IMR-90 (cell line): Measurements from ENCODE around the gene EIF4A3. TPM values are rescaled to one million over a fixed set of nuclear protein-coding genes. Genes with fewer than 3 reads are reported as not detected.

Source experiments
- ATAC-seq: fragments of 200-7000 bp; cut with Tn5 transposase; 2 replicates; pipeline ENCODE4 v1.9.1; 2020; ENCODE audit warnings: low read depth, mild to moderate bottlenecking, moderate library complexity
- BruUV-seq: library from RNA; stranded (reverse); fragments of 400-500 nt; replicated peaks from 2 replicates; lab custom pipeline; 2021; lab: Mats Ljungman, UMichigan
- CTCF ChIA-PET: fragments of 300-600 bp; formaldehyde crosslinking; extraction: SDS; loops from one replicate; lab custom pipeline; 2021; ENCODE audit warnings: antibody characterized with exemption; lab: Yijun Ruan, JAX
- POLR2A ChIA-PET: fragments of 300-600 bp; sonication (Branson Sonifier 250); formaldehyde crosslinking; loops from one replicate; lab custom pipeline; 2022; ENCODE audit warnings: antibody characterized with exemption; ENCODE audit not compliant: unreplicated experiment; lab: Charles Lee
- DNase-seq: peaks from one replicate; pipeline ENCODE4 v3.0.0; 2013
- H2AFZ ChIP-seq: replicated peaks from 2 replicates; pipeline ENCODE3; 2013; ENCODE audit warnings: low read length, mild to moderate bottlenecking; ENCODE audit not compliant: poor library complexity
- H2AK5ac ChIP-seq: 2 replicates; pipeline ENCODE4 v1.6.1; 2013; ENCODE audit warnings: low read depth, low read length, inconsistent platforms
- H2AK9ac ChIP-seq: replicated peaks from 2 replicates; pipeline ENCODE3; 2013; ENCODE audit warnings: mild to moderate bottlenecking, low read depth, low read length, moderate library complexity; ENCODE audit not compliant: poor library complexity
- H2BK120ac ChIP-seq: 2 replicates; pipeline ENCODE4 v1.6.1; 2013; ENCODE audit warnings: low read depth, low read length, inconsistent platforms
- H2BK15ac ChIP-seq: 3 replicates; pipeline ENCODE4 v1.6.1; 2013; ENCODE audit warnings: low read depth, low read length, inconsistent platforms
- H2BK20ac ChIP-seq: 2 replicates; pipeline ENCODE4 v1.6.1; 2013; ENCODE audit warnings: low read depth, mild to moderate bottlenecking, inconsistent platforms, low read length, moderate library complexity
- H2BK5ac ChIP-seq: 2 replicates; pipeline ENCODE4 v1.6.1; 2013; ENCODE audit warnings: mild to moderate bottlenecking, low read depth, low read length, inconsistent platforms; ENCODE audit not compliant: poor library complexity, severe bottlenecking
- H3K14ac ChIP-seq: replicated peaks from 2 replicates; pipeline ENCODE4 v1.6.1; 2013; ENCODE audit warnings: low read depth, low read length, inconsistent platforms
- H3K18ac ChIP-seq: 2 replicates; pipeline ENCODE4 v1.6.1; 2013; ENCODE audit warnings: low read depth, low read length, control low read depth
- H3K23ac ChIP-seq: 2 replicates; pipeline ENCODE4 v1.6.1; 2013; ENCODE audit warnings: low read depth, low read length, inconsistent platforms
- H3K27ac ChIP-seq: 2 replicates; pipeline ENCODE4 v1.5.1; 2013; ENCODE audit warnings: mild to moderate bottlenecking, control low read depth, low read length; ENCODE audit not compliant: insufficient read depth
- H3K27me3 ChIP-seq: 2 replicates; pipeline ENCODE4 v1.6.1; 2013; ENCODE audit warnings: low read length; ENCODE audit not compliant: control insufficient read depth, insufficient read depth
- H3K36me3 ChIP-seq: 2 replicates; pipeline ENCODE4 v1.6.1; 2013; ENCODE audit warnings: low read length, mixed read lengths; ENCODE audit not compliant: control insufficient read depth, insufficient read depth
- H3K4ac ChIP-seq: 2 replicates; pipeline ENCODE4 v1.6.1; 2013; ENCODE audit warnings: low read depth, low read length, inconsistent platforms
- H3K4me1 ChIP-seq: 2 replicates; pipeline ENCODE4 v1.6.1; 2013; ENCODE audit warnings: low read length, mixed read lengths; ENCODE audit not compliant: control insufficient read depth, insufficient read depth
- H3K4me2 ChIP-seq: 2 replicates; pipeline ENCODE4 v1.6.1; 2013; ENCODE audit warnings: low read depth, mild to moderate bottlenecking, control low read depth, low read length, moderate library complexity
- H3K4me3 ChIP-seq: 2 replicates; pipeline ENCODE4 v1.5.1; 2013; ENCODE audit warnings: low read depth, mild to moderate bottlenecking, control low read depth, low read length, moderate library complexity; ENCODE audit not compliant: insufficient read depth
- H3K56ac ChIP-seq: 2 replicates; pipeline ENCODE4 v1.6.1; 2013; ENCODE audit warnings: low read length, inconsistent platforms; ENCODE audit not compliant: insufficient read depth; ENCODE audit errors: extremely low read depth
- H3K79me1 ChIP-seq, 2 experiments: 2 replicates each; pipeline ENCODE4 v1.6.1; 2013; ENCODE audit warnings: low read length in 2 of 2, inconsistent platforms in 1 of 2, low read depth in 1 of 2
- H3K9ac ChIP-seq: 2 replicates; pipeline ENCODE4 v1.6.1; 2013; ENCODE audit warnings: low read depth, low read length, control low read depth
- H3K9me1 ChIP-seq: 2 replicates; pipeline ENCODE4 v1.6.1; 2013; ENCODE audit warnings: low read length, inconsistent platforms; ENCODE audit not compliant: insufficient read depth
- H3K9me3 ChIP-seq: 2 replicates; pipeline ENCODE4 v1.6.1; 2013; ENCODE audit warnings: low read length; ENCODE audit not compliant: control insufficient read depth, insufficient read depth
- H4K20me1 ChIP-seq: 2 replicates; pipeline ENCODE4 v1.6.1; 2013; ENCODE audit warnings: low read length, inconsistent platforms; ENCODE audit not compliant: insufficient read depth
- H4K5ac ChIP-seq: 2 replicates; pipeline ENCODE4 v1.6.1; 2013; ENCODE audit warnings: mild to moderate bottlenecking, low read depth, low read length, control low read depth
- H4K8ac ChIP-seq, 2 experiments: 2 replicates each; pipeline ENCODE4 v1.6.1; 2013; ENCODE audit warnings: low read depth in 2 of 2, low read length in 2 of 2, control low read depth in 1 of 2, inconsistent platforms in 1 of 2
- H4K91ac ChIP-seq: 2 replicates; pipeline ENCODE4 v1.6.1; 2013; ENCODE audit warnings: low read depth, low read length, inconsistent platforms; ENCODE audit not compliant: insufficient read depth
- BHLHE40 ChIP-seq: fragments of 150-350 bp; IDR thresholded peaks from 2 replicates; pipeline ENCODE4 v1.6.1; 2016; ENCODE audit warnings: mild to moderate bottlenecking, low read depth, low read length
- CEBPB ChIP-seq: IDR thresholded peaks from 2 replicates; pipeline ENCODE4 v1.6.1; 2012; ENCODE audit warnings: low read depth, low read length, improper control_type of control experiment
- CHD1 ChIP-seq: IDR thresholded peaks from 2 replicates; pipeline ENCODE4 v1.6.1; 2012; ENCODE audit warnings: low read depth, low read length, improper control_type of control experiment
- FOS ChIP-seq: fragments of 150-350 bp; IDR thresholded peaks from 2 replicates; pipeline ENCODE4 v1.6.1; 2016; ENCODE audit warnings: low read depth, low read length
- MAFK ChIP-seq: IDR thresholded peaks from 2 replicates; pipeline ENCODE4 v1.6.1; 2012; ENCODE audit warnings: low read depth, low read length, improper control_type of control experiment
- MXI1 ChIP-seq: IDR thresholded peaks from 2 replicates; pipeline ENCODE4 v1.6.1; 2012; ENCODE audit warnings: low read depth, mild to moderate bottlenecking, low read length, moderate library complexity, borderline replicate concordance
- NFE2L2 ChIP-seq: fragments of 150-350 bp; IDR thresholded peaks from 2 replicates; pipeline ENCODE4 v1.6.1; 2016; ENCODE audit warnings: low read depth, mild to moderate bottlenecking, low read length
- POLR2A ChIP-seq: IDR thresholded peaks from 2 replicates; pipeline ENCODE4 v1.6.1; 2012; ENCODE audit warnings: mild to moderate bottlenecking, low read depth, low read length
- RAD21 ChIP-seq: IDR thresholded peaks from 2 replicates; pipeline ENCODE4 v1.6.1; 2012; ENCODE audit warnings: low read length, improper control_type of control experiment
- RCOR1 ChIP-seq: IDR thresholded peaks from 2 replicates; pipeline ENCODE4 v1.6.1; 2012; ENCODE audit warnings: mild to moderate bottlenecking, low read length, improper control_type of control experiment; ENCODE audit not compliant: insufficient replicate concordance
- RFX5 ChIP-seq: IDR thresholded peaks from 2 replicates; pipeline ENCODE4 v1.8.0; 2012; ENCODE audit warnings: low read depth, mild to moderate bottlenecking, low read length, moderate library complexity
- WGBS, 2 experiments: methylation state at CpG; one replicate each; pipeline versions ENCODE4 v1.1.5 to v1.1.7; 2013; ENCODE audit warnings: missing lambda C conversion rate in 2 of 2; ENCODE audit not compliant: insufficient read length in 1 of 2; ENCODE audit errors: extremely low coverage in 2 of 2; 5-methylcytosine and 5-hydroxymethylcytosine counted together
- dilution Hi-C: fragments of 300-500 bp; cut with HindIII; formaldehyde crosslinking; loops from one replicate; pipeline ENCODE4 v1.14.3; 2018; ENCODE audit warnings: low sequenced_read_pairs; ENCODE audit not compliant: unreplicated experiment
- in situ Hi-C: fragments of 300-500 bp; cut with MboI; formaldehyde crosslinking; loops from 3 replicates; pipeline ENCODE4 v1.14.3; 2019; ENCODE audit warnings: low sequenced_read_pairs, inconsistent platforms, mixed read lengths
- intact Hi-C: fragments of 100-400 bp; cut with micrococcal nuclease; formaldehyde crosslinking; loops from 2 replicates; pipeline ENCODE4 v1.10.0; 2022
- polyA plus RNA-seq, 3 experiments: library from polyadenylated mRNA; depleted of rRNA; stranded (reverse); fragments of >200 nt; gene quantifications; 2 replicates each; pipeline ENCODE4 v1.2.3, GENCODE V29; 2012; ENCODE audit warnings: low replicate concordance in 1 of 3
- total RNA-seq: library from RNA; depleted of rRNA; stranded (reverse); fragments of >200 nt; gene quantifications from 2 replicates; pipeline ENCODE4 v1.2.3, GENCODE V29; 2012
- TF ChIP-seq, protein P1 (sequence below): conservative IDR thresholded peaks from 2 replicates; pipeline ENCODE4 v1.5.1; 2012; ENCODE audit warnings: mild to moderate bottlenecking, low read depth, low read length, improper control_type of control experiment

EIF4A3 gene
- total and polyA plus RNA-seq, 2 of the 4 experiments (the other 2 are of a cell fraction): 85.3 to 97.1 TPM

DNA sequence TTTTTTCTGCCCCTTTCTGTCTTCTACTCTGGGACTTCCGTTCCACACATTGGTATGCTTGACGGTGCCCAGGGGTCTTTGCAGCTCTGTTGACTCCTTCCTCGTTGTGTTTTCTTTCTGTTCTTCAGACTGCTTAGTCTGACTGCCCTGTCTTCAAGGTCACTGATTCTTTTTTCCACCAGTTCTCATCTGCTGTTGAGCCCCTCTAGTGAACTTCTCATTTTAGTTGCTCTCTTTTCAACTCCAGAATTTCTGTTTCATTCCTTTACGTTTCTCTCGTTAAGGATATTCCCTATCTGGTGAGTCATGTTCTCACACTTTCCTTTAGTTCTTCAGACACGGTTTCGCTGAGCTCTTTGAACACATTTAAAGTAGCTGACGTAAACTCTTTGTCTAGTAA lies 31.8 kb downstream of the EIF4A3 start:
- no peak overlapping the region for H3K23ac ChIP-seq
- H2BK15ac ChIP-seq: no peak overlapping the region
- H3K9ac ChIP-seq: no peak overlapping the region
- no peak overlapping the region for H3K18ac ChIP-seq
- no peak overlapping the region for H3K27ac ChIP-seq
- peaks cover 5% of the 10 kb centered on the region for H3K4me1 ChIP-seq
- H3K9me1 ChIP-seq: peaks cover 7% of the 10 kb centered on the region
- no peak overlapping the region for H4K5ac ChIP-seq
- no peak overlapping the region for H2BK120ac ChIP-seq
- no peak overlapping the region for H2AFZ ChIP-seq
- no peak overlapping the region for H3K4me3 ChIP-seq
- no peak overlapping the region for H2AK5ac ChIP-seq
- no peak overlapping the region for H4K8ac ChIP-seq
- ATAC-seq (no peak), DNase-seq (no peak)
- no peaks in the 10 kb centered on the region for H3K79me1 ChIP-seq
- no peak overlapping the region for H3K4me2 ChIP-seq
- no peak overlapping the region for H3K14ac ChIP-seq
- H4K91ac ChIP-seq: no peak overlapping the region
- ChIA-PET POLR2A (no interaction called here), CTCF (interaction anchor here (0.5 to 1.5 kb wide), 2 partner anchors 9 to 1076 kb away, joined by 3 to 5 read pairs; no protein-coding TSS in a partner anchor)
- in situ Hi-C loops (no loop called here), dilution Hi-C loops (no loop called here), intact Hi-C loops (no loop called here)
- no peak overlapping the region for H2BK20ac ChIP-seq
- WGBS, 2 experiments: 87% methylated on average over 8 of the region's 8 CpGs; no CpG with 5 or more reads in 1 of the 2 experiments
- TF ChIP-seq CEBPB (no peak), FOS (no peak), POLR2A (no peak), MAFK (no peak), MXI1 (no peak), RFX5 (no peak), RCOR1 (no peak), CHD1 (no peak), NFE2L2 (no peak), BHLHE40 (no peak), RAD21 (no peak)
- TF ChIP-seq, protein P1, sequence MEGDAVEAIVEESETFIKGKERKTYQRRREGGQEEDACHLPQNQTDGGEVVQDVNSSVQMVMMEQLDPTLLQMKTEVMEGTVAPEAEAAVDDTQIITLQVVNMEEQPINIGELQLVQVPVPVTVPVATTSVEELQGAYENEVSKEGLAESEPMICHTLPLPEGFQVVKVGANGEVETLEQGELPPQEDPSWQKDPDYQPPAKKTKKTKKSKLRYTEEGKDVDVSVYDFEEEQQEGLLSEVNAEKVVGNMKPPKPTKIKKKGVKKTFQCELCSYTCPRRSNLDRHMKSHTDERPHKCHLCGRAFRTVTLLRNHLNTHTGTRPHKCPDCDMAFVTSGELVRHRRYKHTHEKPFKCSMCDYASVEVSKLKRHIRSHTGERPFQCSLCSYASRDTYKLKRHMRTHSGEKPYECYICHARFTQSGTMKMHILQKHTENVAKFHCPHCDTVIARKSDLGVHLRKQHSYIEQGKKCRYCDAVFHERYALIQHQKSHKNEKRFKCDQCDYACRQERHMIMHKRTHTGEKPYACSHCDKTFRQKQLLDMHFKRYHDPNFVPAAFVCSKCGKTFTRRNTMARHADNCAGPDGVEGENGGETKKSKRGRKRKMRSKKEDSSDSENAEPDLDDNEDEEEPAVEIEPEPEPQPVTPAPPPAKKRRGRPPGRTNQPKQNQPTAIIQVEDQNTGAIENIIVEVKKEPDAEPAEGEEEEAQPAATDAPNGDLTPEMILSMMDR: no peak
- no peak overlapping the region for H2BK5ac ChIP-seq
- peaks cover 3% of the 10 kb centered on the region; the same call in 1 of the 2 replicates for H3K36me3 ChIP-seq
- no peak overlapping the region for H3K56ac ChIP-seq
- no peaks in the 10 kb centered on the region for H3K9me3 ChIP-seq
- H2AK9ac ChIP-seq: no peak overlapping the region
- no peaks in the 10 kb centered on the region for H3K27me3 ChIP-seq
- H4K20me1 ChIP-seq: no peaks in the 10 kb centered on the region
- BruUV-seq: no TSS peak
- no peak overlapping the region for H3K4ac ChIP-seq
